ENCODE data around the gene ASPN.
"Not testable (repeated sequence)": the region's sequence is repeated elsewhere in the genome, so short reads cannot be mapped to it uniquely, and the experiment has no call there.

The ASPN gene

GRCh38 chr9:92467041-92467440 lies 15.3 kb downstream of the ASPN start:
- no peak for DNase-seq

DNA sequence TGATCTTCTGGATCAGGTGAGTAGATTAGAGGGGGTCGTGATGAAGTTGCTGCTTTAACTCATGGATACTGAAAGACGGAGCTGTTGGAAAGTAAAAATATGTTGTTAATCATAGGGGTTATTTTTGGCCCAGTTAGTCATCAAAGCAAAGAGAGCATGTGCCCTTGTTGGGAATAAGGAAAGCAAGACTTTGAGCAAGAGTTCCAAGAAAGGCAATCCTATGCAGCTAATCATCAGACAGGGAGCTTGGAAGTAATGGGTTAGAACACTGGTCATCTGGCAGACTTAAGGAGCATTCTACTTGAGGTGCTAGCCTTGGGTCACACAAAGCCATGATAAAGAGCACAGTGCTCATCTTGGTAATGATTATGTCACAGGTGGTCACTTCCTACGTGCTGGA lies 18.3 kb downstream of the ASPN start:
- no peak for DNase-seq

DNA sequence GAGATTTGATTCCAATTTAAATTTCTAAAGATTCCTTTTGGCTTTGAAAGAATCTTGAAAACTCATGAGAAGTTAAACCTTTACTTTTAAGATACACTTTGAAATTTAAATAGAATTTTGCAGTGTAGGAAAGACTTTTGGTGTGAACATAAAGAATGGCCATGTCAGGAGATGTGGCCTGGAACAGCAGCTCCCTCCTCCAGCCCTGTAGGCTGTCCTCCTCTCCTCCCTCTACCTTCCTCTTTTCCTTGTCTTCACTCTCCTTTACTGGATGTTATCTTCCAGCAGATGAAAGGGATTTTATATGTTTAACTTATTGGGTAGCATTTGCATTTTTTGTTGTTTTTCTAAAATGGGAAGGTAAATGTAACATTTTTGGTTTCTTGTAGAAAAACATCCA lies 18.9 kb downstream of the ASPN start:
- no peak for DNase-seq

DNA sequence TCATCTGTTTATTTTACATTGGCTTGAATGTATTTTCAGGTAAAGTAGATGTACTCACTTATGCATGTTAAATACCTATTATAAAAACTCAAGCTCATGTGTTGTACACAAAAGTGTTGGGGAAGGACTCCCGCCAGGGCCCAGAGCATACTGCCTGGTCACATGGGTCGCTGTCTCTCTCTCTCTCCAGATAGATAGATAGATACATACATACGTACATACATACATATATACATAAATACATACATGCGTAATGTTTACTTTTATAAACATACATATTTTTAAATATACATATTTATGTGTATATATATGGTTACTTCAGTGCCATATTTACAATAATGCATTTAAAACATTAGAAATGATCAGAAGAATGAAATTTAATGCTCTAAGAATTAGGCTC lies 24.7 kb downstream of the ASPN start:
- no peak for DNase-seq

DNA sequence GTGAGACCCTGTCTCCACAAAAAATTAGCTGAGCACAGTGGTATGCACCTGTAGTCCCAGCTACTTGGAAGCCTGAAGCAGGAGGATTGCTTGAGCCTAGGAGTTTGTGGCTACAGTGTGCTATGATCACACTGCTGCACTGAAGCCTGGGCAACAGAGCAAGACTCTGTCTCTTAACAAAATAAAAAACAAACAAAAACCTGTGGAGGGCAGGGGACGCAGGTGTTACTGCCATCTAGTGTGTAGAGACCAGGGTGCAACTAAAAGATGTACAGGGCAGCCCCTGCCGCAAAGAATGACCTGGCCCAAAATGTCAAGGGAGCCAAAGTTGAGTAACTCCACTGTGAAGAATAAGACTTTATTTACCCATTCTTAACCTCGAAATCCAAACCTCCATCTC lies 27.1 kb downstream of the ASPN start:
- no peak for DNase-seq

- no peak for DNase-seq
Observed at GRCh38 chr9:92446536-92446935, 35.8 kb downstream of the ASPN start.

DNA sequence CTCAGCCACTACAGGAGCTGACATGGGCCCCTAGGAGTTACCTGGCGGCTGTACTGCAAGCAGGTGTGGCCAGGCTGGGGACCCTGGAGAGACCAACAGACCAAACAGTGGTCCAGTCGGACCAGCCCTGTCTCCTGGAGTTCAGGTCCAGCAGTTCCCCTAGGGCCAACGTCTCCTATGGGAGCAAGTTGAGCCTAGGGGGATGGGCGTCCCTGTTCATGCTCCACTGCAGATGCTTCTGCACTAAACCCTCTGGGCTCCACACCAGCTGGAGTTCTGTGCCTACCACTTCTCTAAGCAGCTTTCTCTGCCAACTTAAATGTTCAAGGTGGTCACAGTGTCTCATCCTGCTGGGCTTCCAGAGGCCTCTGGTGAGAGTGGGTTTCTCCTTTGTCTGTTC lies 37.5 kb downstream of the ASPN start:
- DNase-seq = no peak

DNA sequence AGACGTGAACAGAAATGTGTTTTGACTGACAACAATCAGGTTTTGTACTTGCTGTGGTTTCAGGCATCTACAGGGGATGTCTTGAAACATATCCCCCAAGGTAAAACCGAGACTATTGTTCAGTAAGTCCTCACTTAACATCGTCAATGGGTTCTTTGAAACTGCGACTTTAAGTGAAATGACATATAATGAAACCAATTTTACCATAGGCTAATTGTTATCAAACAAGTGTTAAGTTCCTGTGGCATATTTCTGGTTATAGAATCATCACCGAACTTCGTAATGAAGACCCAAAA lies 41.6 kb downstream of the ASPN start:
- no peak for DNase-seq

DNA sequence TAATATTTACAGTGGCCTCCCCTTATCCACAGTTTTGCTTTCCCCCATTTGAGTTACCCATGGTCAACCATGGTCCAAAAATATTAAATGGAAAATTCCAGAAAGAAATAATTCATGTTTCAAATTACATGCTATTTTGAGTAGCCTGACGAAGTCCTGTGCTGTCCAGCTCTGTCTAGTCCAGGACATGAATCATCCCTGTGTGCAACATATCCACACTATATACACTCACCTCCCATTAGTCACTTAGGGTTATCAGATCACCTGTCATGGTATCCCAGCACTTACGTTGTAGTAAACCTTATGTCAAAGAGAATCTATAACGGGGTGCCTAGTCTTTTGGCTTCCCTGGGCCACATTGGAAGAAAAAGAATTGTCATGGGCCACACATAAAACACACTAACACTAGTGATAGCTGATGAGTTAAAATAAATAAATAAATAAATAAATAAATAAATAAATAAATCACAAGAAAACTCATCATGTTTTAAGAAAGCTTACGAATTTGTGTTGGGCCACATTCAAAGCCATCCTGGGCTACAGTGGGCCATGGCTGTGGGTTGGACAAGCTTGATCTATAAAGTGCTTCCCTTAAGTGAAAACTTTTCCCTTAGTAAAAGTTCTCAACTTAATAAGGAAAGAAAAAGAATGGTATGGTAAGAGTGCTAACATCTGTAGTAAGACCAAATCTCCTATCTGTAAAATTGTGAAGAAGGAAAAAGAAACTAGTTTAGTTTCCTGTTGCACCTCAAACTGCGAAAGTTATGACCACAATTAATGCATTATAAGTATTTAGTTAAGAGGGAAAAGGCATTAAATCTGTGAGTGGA lies 42.2 kb downstream of the ASPN start:
- DNase-seq = no peak

GRCh38 chr9:92438900-92439526 lies 43.3 kb downstream of the ASPN start:
- DNase-seq = no peak

- DNase-seq = no peak
Observed at GRCh38 chr9:92435263-92435662, 47.0 kb downstream of the ASPN start.

GRCh38 chr9:92432972-92433548 lies 49.2 kb downstream of the ASPN start:
- DNase-seq = no peak

DNA sequence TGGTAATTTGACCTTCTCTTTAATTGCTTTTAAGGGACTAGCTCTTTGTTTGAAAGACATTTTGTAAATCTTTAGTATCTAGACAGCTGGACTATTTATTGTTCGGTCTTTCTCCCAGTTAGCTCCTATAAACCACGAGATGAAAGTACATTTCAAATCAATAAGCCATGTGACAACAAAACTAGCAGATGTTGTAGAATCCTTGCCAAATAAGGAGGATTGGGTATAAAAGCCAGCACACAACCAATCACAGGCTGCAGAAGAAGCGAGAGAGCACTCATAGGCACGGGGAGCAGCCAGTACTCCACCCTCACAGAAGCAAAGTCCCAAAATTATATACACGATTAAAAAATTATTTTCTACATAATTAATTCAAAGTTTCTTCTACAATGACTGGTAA lies 50.0 kb downstream of the ASPN start:
- DNase-seq = no peak

DNA sequence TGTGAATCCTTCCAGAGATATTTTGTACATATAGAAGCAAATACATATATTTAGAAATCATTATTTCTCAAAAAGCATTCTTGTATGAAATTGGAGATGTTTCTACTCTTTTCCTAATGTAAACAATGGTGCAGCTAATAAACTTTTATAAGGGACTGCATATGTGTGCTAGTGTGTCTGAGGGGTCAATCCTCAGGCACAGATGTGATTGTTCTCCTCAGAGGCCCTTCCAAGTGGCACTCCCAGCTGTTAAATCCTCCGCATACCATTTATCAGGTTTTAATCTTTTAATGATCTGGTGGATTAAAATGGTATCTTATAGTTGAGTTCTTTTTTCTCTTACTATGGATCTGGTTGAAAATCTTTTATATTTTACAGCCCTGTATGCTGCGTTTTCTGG lies 52.5 kb downstream of the ASPN start:
- DNase-seq = no peak

DNA sequence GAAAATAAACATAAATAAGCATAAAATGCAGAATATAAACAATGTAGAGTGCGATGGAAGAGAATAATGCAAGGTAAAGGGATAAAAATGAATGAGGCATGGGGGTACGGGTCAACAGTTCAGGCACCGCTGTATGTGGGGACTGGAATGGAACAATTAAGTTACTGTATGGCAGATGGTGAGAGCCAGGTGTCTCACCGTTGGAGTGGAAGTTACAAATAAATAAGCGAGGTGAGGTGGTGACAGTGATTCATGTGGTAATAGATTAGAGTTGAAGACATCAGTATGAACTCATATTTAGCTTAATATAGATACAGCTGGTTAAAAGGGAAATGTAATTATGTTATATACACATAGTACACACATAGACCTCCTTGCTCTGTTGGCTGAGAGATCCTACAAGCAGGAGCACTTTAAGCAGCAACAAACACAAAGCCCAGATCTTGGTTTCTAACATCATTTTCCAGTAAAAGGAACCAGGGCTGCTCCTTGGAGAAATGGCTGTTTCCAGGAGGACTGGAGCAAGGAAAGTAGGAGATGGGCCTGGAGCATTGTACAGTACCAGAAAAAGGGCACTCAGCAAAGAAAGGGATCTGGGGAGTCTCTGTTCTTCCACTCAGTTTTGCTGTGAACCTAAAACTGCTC lies 55.7 kb downstream of the ASPN start:
- DNase-seq = no peak

GRCh38 chr9:92425474-92425873 lies 56.8 kb downstream of the ASPN start:
- no peak for DNase-seq

GRCh38 chr9:92424340-92424739 lies 58.0 kb downstream of the ASPN start, which contains the start of gene OMD:
Gene OMD, minus strand, starts transcription at chr9:92424471. Its CDS starts 6,913 bp downstream, at chr9:92417558.
- DNase-seq = no peak

- no peak for DNase-seq
Observed at GRCh38 chr9:92423612-92424011, 58.7 kb downstream of the ASPN start.

DNA sequence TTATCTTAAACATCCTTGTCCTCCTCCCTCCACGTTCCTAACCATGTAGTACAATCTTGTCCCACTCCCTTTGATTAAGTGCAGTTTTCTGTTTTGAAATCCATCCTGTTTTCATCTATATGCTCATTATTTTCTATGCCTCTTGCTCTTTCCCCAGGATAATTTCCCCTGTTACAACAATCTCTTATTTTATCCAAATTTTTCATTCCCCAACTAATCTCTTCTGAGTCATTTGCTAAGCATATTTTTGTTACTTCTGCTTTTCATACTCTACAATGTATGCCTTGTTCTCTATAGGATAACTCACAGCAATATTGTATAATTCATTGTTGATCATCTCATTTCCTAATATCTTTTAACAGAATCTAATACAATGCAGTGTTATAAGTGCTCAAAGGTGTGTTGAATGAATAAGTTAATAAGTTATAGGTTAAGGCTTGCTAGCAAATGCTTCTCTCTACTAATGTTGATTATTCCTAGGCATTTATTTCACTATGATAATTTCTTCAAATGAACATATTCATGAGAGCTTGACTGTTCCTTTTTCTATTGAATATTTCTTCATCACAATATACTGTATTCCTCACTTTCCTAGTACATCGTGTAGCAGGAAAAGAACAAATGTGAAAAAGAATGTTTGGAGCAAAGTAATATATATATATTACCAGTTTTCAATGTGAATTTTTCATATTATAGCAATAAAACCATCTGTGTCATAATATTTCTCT lies 59.5 kb downstream of the ASPN start:
- no peak for DNase-seq

- no peak for DNase-seq
Observed at GRCh38 chr9:92414566-92414965, 67.7 kb downstream of the ASPN start.

- not testable (repeated sequence) for DNase-seq
Observed at GRCh38 chr9:92411157-92411556, 71.1 kb downstream of the ASPN start.

- DNase-seq = no peak
Observed at GRCh38 chr9:92408747-92409478, 73.4 kb downstream of the ASPN start.

- no peak for DNase-seq
Observed at GRCh38 chr9:92407818-92408217, 74.5 kb downstream of the ASPN start.

All from GF-D8 (cell line).